AG08395 (cell line): ENCODE data around the gene C16orf86.
"Not testable (repeated sequence)": the region's sequence is repeated elsewhere in the genome, so short reads cannot be mapped to it uniquely, and the experiment has no call there.

Experiments
- DNase-seq: peaks from one replicate; pipeline ENCODE4 v3.0.0; 2012; ENCODE audit warnings: mixed read lengths, low spot score

The C16orf86 gene

DNA sequence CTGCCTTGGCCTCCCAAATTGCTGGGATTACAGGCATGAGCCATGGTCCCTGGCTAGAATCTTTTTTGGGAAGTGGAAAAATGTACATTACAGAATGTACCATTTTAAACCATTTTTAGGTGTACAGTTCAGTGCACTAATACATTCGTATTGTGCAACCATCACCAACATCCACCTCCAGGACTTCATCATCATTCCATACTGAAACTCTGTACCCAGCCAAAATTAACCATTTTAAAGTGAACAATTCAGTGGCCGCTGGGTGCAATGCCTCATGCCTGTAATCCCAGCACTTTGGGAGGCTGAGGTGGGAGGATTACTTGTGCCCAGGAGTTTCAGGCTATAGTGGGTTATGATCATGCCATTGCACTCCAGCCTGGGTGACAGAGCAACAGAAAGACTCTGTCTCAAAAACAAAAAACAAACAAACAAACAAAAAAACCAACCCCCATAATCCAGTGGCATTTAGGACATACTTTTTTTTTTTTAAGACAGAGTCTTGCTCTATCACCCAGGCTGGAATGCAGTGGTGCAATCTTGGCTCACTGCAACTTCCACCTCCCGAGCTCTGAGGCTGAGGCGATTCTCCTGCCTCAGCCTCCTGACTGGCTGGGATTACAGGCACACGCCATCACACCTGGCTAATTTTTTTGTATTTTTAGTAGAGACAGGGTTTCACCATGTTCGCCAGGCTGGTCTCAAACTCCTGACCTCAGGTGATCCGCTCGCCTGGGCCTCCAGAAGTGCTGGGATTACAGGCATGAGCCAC, 27.1 kb downstream of the C16orf86 start:
- DNase-seq = not testable (repeated sequence)

DNA sequence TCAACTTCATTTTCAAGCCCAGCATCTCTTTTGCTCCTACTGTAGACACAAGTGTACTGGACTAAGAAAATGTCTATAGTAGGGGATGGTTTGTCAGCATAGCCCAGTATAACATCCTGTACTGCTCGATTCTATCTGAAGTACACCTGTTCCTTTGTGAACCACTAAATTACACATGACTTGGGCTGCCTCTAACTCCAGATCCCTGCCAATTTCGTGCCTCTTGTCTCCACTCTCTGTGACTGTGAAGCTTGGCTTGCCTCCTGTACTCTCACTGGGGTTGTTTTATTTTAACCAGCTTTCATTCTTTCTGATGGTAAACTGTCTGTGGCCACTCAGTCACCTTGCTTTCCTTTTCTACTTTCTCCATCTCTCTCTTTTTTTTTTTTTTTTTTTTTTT, 28.0 kb downstream of the C16orf86 start:
- no peak for DNase-seq

DNA sequence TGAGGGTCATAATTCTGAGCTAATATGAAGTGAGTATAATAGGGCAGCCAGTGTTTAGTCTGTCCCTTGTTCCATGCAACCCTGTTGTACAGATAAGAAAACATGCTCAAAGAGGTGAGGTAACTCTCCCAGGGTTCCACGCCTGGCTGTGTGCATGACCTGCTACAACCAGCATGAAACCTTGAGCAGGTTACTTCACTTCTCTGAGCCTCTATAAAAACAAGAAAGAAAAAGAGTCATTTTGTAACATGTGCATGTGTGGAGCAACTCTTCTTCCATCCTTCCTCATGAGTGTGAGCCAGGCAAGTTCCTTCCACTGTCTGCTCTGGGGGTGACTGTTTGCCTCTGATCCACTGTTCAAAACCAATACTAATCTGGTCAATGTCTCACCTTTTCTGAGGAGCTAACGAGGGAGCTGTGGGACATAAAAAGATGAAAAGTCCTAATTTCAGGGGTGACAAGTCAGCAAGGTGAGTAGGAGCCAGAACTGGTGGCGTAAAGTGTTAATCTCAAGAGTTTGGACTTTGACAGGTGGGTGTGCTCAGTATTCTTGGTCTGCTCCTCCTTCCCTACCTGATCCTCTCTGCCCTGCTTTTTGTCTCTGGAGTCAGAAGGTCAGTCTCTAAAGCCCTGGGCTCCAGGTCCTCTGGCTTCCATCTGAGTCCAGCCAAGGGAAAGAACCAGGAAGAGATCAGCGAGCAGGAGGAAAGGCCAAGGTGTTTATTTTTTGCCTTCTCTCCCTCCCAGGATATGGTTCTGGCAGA, 31.0 kb downstream of the C16orf86 start:
- no peak for DNase-seq

DNA sequence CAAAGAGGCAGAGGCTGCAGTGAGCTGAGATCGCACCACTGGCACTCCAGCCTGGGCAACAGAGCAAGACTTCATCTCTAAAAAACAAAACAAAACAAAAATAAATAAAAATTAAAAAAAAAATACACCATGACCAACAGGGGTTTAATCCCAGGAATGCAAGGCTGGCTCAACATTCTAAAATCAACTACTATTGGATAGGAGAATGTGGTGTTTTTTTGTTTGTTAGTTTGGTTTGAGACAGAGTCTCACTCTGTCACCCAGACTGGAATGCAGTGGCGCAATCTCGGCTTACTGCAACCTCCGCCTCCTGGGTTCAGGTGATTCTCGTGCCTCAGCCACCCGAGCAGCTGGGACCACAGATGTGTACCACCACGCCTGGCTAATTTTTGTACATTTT, 32.7 kb downstream of the C16orf86 start:
- no peak for DNase-seq

- DNase-seq = no peak
Measured at GRCh38 chr16:67701420-67701819, 34.8 kb downstream of the C16orf86 start.

GRCh38 chr16:67702130-67702529, 35.5 kb downstream of the C16orf86 start:
- DNase-seq = no peak

GRCh38 chr16:67703626-67704025, 37.0 kb downstream of the C16orf86 start:
- DNase-seq = no peak

GRCh38 chr16:67704110-67704509, 37.5 kb downstream of the C16orf86 start:
- DNase-seq = no peak

DNA sequence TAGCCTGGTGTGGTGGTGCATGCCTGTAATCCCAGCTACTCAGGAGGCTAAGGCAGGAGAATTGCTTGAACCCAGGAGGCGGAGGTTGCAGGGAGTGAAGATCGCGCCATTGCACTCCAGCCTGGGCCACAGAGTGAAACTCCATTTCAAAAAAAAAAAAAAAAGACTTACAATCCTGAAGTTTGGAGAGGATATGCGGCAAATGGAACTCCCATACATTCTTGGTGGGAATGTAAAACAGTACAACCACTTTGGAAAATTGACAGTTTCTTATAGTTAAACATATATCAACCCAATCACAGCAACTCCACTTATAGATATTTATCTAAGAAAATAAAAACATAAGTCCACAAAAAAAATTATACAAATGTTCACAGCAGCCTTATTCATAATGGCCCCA, 40.6 kb downstream of the C16orf86 start:
- no peak for DNase-seq

GRCh38 chr16:67707790-67708189, 41.2 kb downstream of the C16orf86 start:
- DNase-seq = no peak

DNA sequence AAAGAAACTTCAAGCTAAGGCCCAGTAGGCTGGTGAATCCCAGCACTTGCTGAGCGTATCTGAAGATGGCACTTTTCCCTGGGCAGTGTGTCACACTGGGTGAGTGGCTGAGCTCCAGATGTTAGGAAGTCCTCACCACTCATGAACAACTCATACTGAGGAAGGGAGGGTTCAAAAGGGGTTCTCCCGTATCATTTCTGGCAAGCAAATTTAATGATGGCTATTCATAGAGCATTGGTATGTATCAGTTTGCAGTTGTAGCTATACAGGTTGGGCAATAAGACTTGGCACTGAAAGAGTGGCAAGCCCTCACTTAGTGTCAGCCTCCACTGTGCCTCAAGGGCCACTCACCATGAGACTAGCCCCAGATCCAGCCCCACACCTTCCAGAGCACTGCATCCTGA, 41.8 kb downstream of the C16orf86 start:
- DNase-seq = peak; percentile 82

GRCh38 chr16:67709050-67709449, 42.4 kb downstream of the C16orf86 start:
- DNase-seq = no peak

DNA sequence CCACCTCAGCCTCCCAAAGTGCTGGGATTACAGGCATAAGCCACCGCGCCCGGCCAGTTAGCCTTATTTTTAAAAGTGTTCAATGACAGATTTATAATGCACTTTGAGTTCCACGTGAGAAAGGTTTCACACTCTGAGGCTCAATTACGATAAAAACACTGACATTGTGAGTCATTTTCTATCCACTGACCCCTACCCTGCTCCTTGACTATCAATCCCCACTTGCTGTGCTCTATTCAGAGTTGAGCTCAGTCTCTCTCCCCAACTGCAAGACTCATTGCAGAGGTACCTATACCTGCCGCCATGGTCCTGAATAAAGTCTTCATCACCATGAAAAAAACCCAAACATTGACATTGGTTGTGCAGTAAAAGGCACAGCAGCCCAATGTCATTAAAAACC, 44.0 kb downstream of the C16orf86 start:
- DNase-seq = no peak

GRCh38 chr16:67713647-67714273, 47.1 kb downstream of the C16orf86 start:
- DNase-seq = no peak

GRCh38 chr16:67714522-67714921, 47.9 kb downstream of the C16orf86 start:
- no peak for DNase-seq

GRCh38 chr16:67716097-67716496, 49.5 kb downstream of the C16orf86 start:
- DNase-seq = no peak
